Effector memory CD8-positive, alpha-beta T cell (primary cell): Measurements from ENCODE around the gene LRCH1.

Experiments used
- ATAC-seq: fragments of 150-1000 bp; cut with Tn5 transposase; replicated peaks from 2 replicates; pipeline ENCODE4 v1.10.0; 2021; ENCODE audit warnings: mild to moderate bottlenecking, moderate library complexity
- DNase-seq, 3 experiments: peaks; one replicate each; pipeline ENCODE4 v3.0.0; 2021
- H3K27ac Mint-ChIP-seq, 2 donors: one replicate each; pipeline ENCODE4 v1.8.0; 2022; ENCODE audit warnings: mild to moderate bottlenecking in 2 of 2, mixed read lengths in 2 of 2, moderate library complexity in 2 of 2
- H3K27me3 Mint-ChIP-seq, 2 donors: one replicate each; pipeline ENCODE4 v1.8.0; 2022; ENCODE audit warnings: mixed read lengths in 2 of 2
- H3K36me3 Mint-ChIP-seq: one replicate; pipeline ENCODE4 v1.8.0; 2022; ENCODE audit warnings: mild to moderate bottlenecking, moderate library complexity, mixed read lengths; ENCODE audit not compliant: insufficient read depth
- H3K4me1 Mint-ChIP-seq, 2 donors: one replicate each; pipeline ENCODE4 v1.8.0; 2022; ENCODE audit warnings: low read depth in 2 of 2, mixed read lengths in 2 of 2
- H3K4me3 Mint-ChIP-seq, 2 donors: one replicate each; pipeline ENCODE4 v1.8.0; 2022; ENCODE audit warnings: mild to moderate bottlenecking in 2 of 2, mixed read lengths in 2 of 2, moderate library complexity in 2 of 2
- H3K9me3 Mint-ChIP-seq, 2 donors: one replicate each; pipeline ENCODE4 v1.8.0; 2022; ENCODE audit warnings: mixed read lengths in 2 of 2

Gene LRCH1

GRCh38 chr13:46621792-46622629 is 69.0 kb downstream of the LRCH1 start:
- Mint-ChIP-seq H3K27me3 (no peaks in the 10 kb centered on the region), H3K36me3 (no peaks in the 10 kb centered on the region), H3K4me3 (no peak overlapping the region), H3K4me1 (peaks cover 38 to 56% of the 10 kb centered on the region in 2 donors), H3K9me3 (no peaks in the 10 kb centered on the region), H3K27ac (no peak overlapping the region)
- DNase-seq, result no peak
- no peak for ATAC-seq

GRCh38 chr13:46622630-46623256 is 69.8 kb downstream of the LRCH1 start:
- Mint-ChIP-seq H3K27me3 (no peaks in the 10 kb centered on the region), H3K4me3 (no peak overlapping the region), H3K9me3 (no peaks in the 10 kb centered on the region), H3K27ac (no peak overlapping the region), H3K36me3 (no peaks in the 10 kb centered on the region), H3K4me1 (peaks cover 38 to 60% of the 10 kb centered on the region in 2 donors)
- no peak for ATAC-seq
- DNase-seq, result no peak

- H3K36me3 Mint-ChIP-seq, result no peaks in the 10 kb centered on the region
- H3K4me3 Mint-ChIP-seq, result no peak overlapping the region
- no peaks in the 10 kb centered on the region for H3K9me3 Mint-ChIP-seq
- ATAC-seq (no peak), DNase-seq (no peak)
- no peak overlapping the region for H3K27ac Mint-ChIP-seq
- peaks cover 40 to 59% of the 10 kb centered on the region in 2 donors for H3K4me1 Mint-ChIP-seq
- no peaks in the 10 kb centered on the region for H3K27me3 Mint-ChIP-seq
Measured at GRCh38 chr13:46624353-46624752, 71.4 kb downstream of the LRCH1 start.

GRCh38 chr13:46624821-46625220 is 71.9 kb downstream of the LRCH1 start:
- Mint-ChIP-seq H3K36me3 (no peaks in the 10 kb centered on the region), H3K4me3 (no peak overlapping the region), H3K27me3 (no peaks in the 10 kb centered on the region), H3K9me3 (no peaks in the 10 kb centered on the region), H3K27ac (no peak overlapping the region), H3K4me1 (peaks cover 43 to 59% of the 10 kb centered on the region in 2 donors)
- ATAC-seq, result no peak
- DNase-seq, result no peak

GRCh38 chr13:46627462-46627861 is 74.5 kb downstream of the LRCH1 start:
- Mint-ChIP-seq H3K27ac (no peak overlapping the region), H3K4me3 (no peak overlapping the region), H3K36me3 (no peaks in the 10 kb centered on the region), H3K9me3 (no peaks in the 10 kb centered on the region), H3K4me1 (peaks cover 44 to 64% of the 10 kb centered on the region in 2 donors), H3K27me3 (no peaks in the 10 kb centered on the region)
- DNase-seq (no peak), ATAC-seq (no peak)

- Mint-ChIP-seq H3K4me1 (peaks cover 47 to 64% of the 10 kb centered on the region in 2 donors), H3K27ac (peak overlapping the region in 1 of 2 donors; percentile 1)
- no peak for ATAC-seq
Measured at GRCh38 chr13:46628622-46629365, 75.8 kb downstream of the LRCH1 start.

GRCh38 chr13:46629811-46630413 is 76.9 kb downstream of the LRCH1 start:
- Mint-ChIP-seq H3K4me3 (no peak overlapping the region), H3K27ac (peak overlapping the region in 1 of 2 donors; percentile 1), H3K9me3 (no peaks in the 10 kb centered on the region), H3K36me3 (no peaks in the 10 kb centered on the region), H3K4me1 (peaks cover 48 to 60% of the 10 kb centered on the region in 2 donors), H3K27me3 (no peaks in the 10 kb centered on the region)
- DNase-seq, result no peak
- no peak for ATAC-seq

More at GRCh38 chr13:46628622-46629365, 75.8 kb downstream of the LRCH1 start:
- H3K4me3 Mint-ChIP-seq, result no peak overlapping the region
- H3K9me3 Mint-ChIP-seq, result no peaks in the 10 kb centered on the region
- no peaks in the 10 kb centered on the region for H3K36me3 Mint-ChIP-seq
- no peak for DNase-seq
- H3K27me3 Mint-ChIP-seq, result no peaks in the 10 kb centered on the region

- DNase-seq (no peak), ATAC-seq (no peak)
- H3K27ac Mint-ChIP-seq, result peak overlapping the region in 1 of 2 donors; percentile 12
- H3K27me3 Mint-ChIP-seq, result no peaks in the 10 kb centered on the region
- no peak overlapping the region for H3K4me3 Mint-ChIP-seq
- H3K9me3 Mint-ChIP-seq, result no peaks in the 10 kb centered on the region
- no peaks in the 10 kb centered on the region for H3K36me3 Mint-ChIP-seq
- H3K4me1 Mint-ChIP-seq, result peaks cover 41 to 57% of the 10 kb centered on the region in 2 donors
Measured at GRCh38 chr13:46630431-46631178, 77.6 kb downstream of the LRCH1 start.

GRCh38 chr13:46631179-46631542 is 78.2 kb downstream of the LRCH1 start:
- Mint-ChIP-seq H3K27me3 (no peaks in the 10 kb centered on the region), H3K9me3 (no peaks in the 10 kb centered on the region), H3K4me1 (peaks cover 40 to 52% of the 10 kb centered on the region in 2 donors), H3K27ac (peak overlapping the region in 1 of 2 donors; percentile 12), H3K36me3 (no peaks in the 10 kb centered on the region), H3K4me3 (no peak overlapping the region)
- DNase-seq (no peak), ATAC-seq (no peak)

- Mint-ChIP-seq H3K4me3 (no peak overlapping the region), H3K27ac (no peak overlapping the region), H3K27me3 (no peaks in the 10 kb centered on the region), H3K4me1 (peaks cover 41 to 53% of the 10 kb centered on the region in 2 donors), H3K36me3 (no peaks in the 10 kb centered on the region), H3K9me3 (no peaks in the 10 kb centered on the region)
- DNase-seq, result no peak
- ATAC-seq, result no peak
Measured at GRCh38 chr13:46632176-46632575, 79.2 kb downstream of the LRCH1 start.

GRCh38 chr13:46633416-46633815 is 80.4 kb downstream of the LRCH1 start:
- no peak overlapping the region for H3K4me3 Mint-ChIP-seq
- no peaks in the 10 kb centered on the region for H3K9me3 Mint-ChIP-seq
- no peaks in the 10 kb centered on the region for H3K27me3 Mint-ChIP-seq
- no peak overlapping the region for H3K27ac Mint-ChIP-seq
- ATAC-seq (no peak), DNase-seq (no peak)
- peaks cover 41 to 43% of the 10 kb centered on the region in 2 donors for H3K4me1 Mint-ChIP-seq
- no peaks in the 10 kb centered on the region for H3K36me3 Mint-ChIP-seq

GRCh38 chr13:46636451-46636850 is 83.5 kb downstream of the LRCH1 start:
- DNase-seq (no peak), ATAC-seq (no peak)
- no peaks in the 10 kb centered on the region for H3K27me3 Mint-ChIP-seq
- no peaks in the 10 kb centered on the region for H3K9me3 Mint-ChIP-seq
- H3K36me3 Mint-ChIP-seq, result no peaks in the 10 kb centered on the region
- no peak overlapping the region for H3K4me3 Mint-ChIP-seq
- H3K4me1 Mint-ChIP-seq, result peaks cover 34 to 37% of the 10 kb centered on the region in 2 donors
- peak overlapping the region in 1 of 2 donors; percentile 36 for H3K27ac Mint-ChIP-seq

GRCh38 chr13:46637213-46637612 is 84.2 kb downstream of the LRCH1 start:
- Mint-ChIP-seq H3K9me3 (no peaks in the 10 kb centered on the region), H3K27ac (peak overlapping the region in 1 of 2 donors; percentile 12), H3K4me1 (peaks cover 40% of the 10 kb centered on the region in 2 donors)

More at GRCh38 chr13:46637213-46637612, 84.2 kb downstream of the LRCH1 start:
- Mint-ChIP-seq H3K4me3 (no peak overlapping the region), H3K36me3 (no peaks in the 10 kb centered on the region), H3K27me3 (no peaks in the 10 kb centered on the region)
- ATAC-seq (no peak), DNase-seq (no peak)
